Esophagus muscularis mucosa (tissue), 3 donors: Measurements from ENCODE around the gene ANXA1.

Experiments used
- EP300 ChIP-seq: sonication (generic); formaldehyde crosslinking; IDR thresholded peaks from one replicate; pipeline ENCODE4 v1.6.1; 2017; ENCODE audit warnings: antibody characterized with exemption
- TF ChIP-seq, protein P1 (sequence below), 3 experiments: fragments of 200-600 bp in 2 of 3; fragments of 450-650 bp in 1 of 3; sonication (generic) in 2 of 3; IDR thresholded peaks; one replicate each; pipeline ENCODE4 v1.5.1; 2017 to 2019; ENCODE audit warnings: antibody characterized with exemption in 3 of 3, mild to moderate bottlenecking in 2 of 3, moderate library complexity in 1 of 3

DNA sequence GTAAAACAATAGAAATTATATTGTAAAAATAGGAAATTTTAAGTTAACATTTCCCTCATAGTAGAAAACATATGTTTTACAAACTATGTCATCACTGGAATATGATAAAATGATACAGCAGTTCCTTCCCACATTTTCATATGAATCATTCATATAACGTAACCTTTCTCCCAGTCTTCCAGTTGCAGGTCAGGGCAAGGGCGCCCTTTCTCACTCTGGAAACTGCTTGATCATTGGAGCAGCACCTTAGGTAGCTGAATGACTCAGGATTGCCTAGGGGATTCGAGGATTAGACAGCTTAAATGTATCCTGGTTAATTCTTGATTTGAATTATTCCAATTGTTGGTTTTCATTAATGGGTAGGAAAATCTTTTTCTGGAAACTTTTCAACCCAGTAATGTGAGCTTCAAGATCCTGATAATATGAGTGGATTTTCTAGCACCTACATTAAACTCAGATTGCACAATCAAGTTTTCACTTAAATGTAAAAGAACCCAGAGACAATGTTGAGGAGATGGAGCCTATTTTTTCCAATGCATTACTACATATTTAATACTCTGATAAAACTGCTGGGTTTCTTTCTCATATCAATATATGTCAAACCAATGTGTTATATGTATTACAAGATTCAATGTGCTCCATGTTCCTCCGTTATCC lies 32.6 kb upstream of the ANXA1 start:
- TF ChIP-seq, protein P1, sequence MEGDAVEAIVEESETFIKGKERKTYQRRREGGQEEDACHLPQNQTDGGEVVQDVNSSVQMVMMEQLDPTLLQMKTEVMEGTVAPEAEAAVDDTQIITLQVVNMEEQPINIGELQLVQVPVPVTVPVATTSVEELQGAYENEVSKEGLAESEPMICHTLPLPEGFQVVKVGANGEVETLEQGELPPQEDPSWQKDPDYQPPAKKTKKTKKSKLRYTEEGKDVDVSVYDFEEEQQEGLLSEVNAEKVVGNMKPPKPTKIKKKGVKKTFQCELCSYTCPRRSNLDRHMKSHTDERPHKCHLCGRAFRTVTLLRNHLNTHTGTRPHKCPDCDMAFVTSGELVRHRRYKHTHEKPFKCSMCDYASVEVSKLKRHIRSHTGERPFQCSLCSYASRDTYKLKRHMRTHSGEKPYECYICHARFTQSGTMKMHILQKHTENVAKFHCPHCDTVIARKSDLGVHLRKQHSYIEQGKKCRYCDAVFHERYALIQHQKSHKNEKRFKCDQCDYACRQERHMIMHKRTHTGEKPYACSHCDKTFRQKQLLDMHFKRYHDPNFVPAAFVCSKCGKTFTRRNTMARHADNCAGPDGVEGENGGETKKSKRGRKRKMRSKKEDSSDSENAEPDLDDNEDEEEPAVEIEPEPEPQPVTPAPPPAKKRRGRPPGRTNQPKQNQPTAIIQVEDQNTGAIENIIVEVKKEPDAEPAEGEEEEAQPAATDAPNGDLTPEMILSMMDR (IDR thresholded peaks at IDR 0.05) = no peak
- TF ChIP-seq EP300 = no peak
